HG03575 (cell line): ENCODE measurements around the gene BABAM2.
"Not testable (repeated sequence)": the region's sequence is repeated elsewhere in the genome, so short reads cannot be mapped to it uniquely, and the experiment has no call there.

Source experiments
- ATAC-seq: cut with Tn5 transposase; IDR thresholded peaks from one replicate; pipeline ENCODE4 v1.9.1; 2021; ENCODE audit not compliant: unreplicated experiment, insufficient number of reproducible peaks, low FRiP score; ENCODE audit errors: extremely low read depth

BABAM2 gene

GRCh38 chr2:27993950-27994728 is 103.6 kb downstream of the BABAM2 start:
- ATAC-seq = no peak

GRCh38 chr2:27996156-27996922 is 105.8 kb downstream of the BABAM2 start:
- no peak for ATAC-seq

- no peak for ATAC-seq
Observed at GRCh38 chr2:28000287-28000686, 109.8 kb downstream of the BABAM2 start.

GRCh38 chr2:28002181-28002580 is 111.7 kb downstream of the BABAM2 start:
- no peak for ATAC-seq

GRCh38 chr2:28004086-28004485 is 113.6 kb downstream of the BABAM2 start:
- ATAC-seq = no peak

- ATAC-seq = no peak
Observed at GRCh38 chr2:28009732-28010131, 119.2 kb downstream of the BABAM2 start.

- ATAC-seq = no peak
Observed at GRCh38 chr2:28011322-28011737, 120.8 kb downstream of the BABAM2 start.

- ATAC-seq = not testable (repeated sequence)
Observed at GRCh38 chr2:28018474-28018873, 127.9 kb downstream of the BABAM2 start.

GRCh38 chr2:28019521-28019920 is 129.0 kb downstream of the BABAM2 start:
- not testable (repeated sequence) for ATAC-seq

- ATAC-seq = no peak
Observed at GRCh38 chr2:28021898-28022297, 131.4 kb downstream of the BABAM2 start.

- ATAC-seq = no peak
Observed at GRCh38 chr2:28025123-28025522, 134.6 kb downstream of the BABAM2 start.

- ATAC-seq = not testable (repeated sequence)
Observed at GRCh38 chr2:28026230-28026629, 135.7 kb downstream of the BABAM2 start.

GRCh38 chr2:28028025-28028424 is 137.5 kb downstream of the BABAM2 start:
- no peak for ATAC-seq

GRCh38 chr2:28030600-28030999 is 140.1 kb downstream of the BABAM2 start:
- ATAC-seq = no peak

- ATAC-seq = no peak
Observed at GRCh38 chr2:28032816-28033215, 142.3 kb downstream of the BABAM2 start.

- no peak for ATAC-seq
Observed at GRCh38 chr2:28034696-28035095, 144.2 kb downstream of the BABAM2 start.

GRCh38 chr2:28035163-28035690 is 144.7 kb downstream of the BABAM2 start:
- ATAC-seq = no peak

- no peak for ATAC-seq
Observed at GRCh38 chr2:28035816-28036215, 145.3 kb downstream of the BABAM2 start.

GRCh38 chr2:28036307-28036706 is 145.8 kb downstream of the BABAM2 start:
- no peak for ATAC-seq

GRCh38 chr2:28038722-28039121 is 148.2 kb downstream of the BABAM2 start:
- no peak for ATAC-seq
